BJ (cell line): ENCODE data around the gene RIPK3. TPM values are rescaled to one million over a fixed set of nuclear protein-coding genes. Genes with fewer than 3 reads are reported as not detected.

ENCODE experiments used
- CTCF ChIA-PET: fragments of 350-600 bp; formaldehyde crosslinking; extraction: SDS; loops from one replicate; lab custom pipeline; 2021; ENCODE audit warnings: antibody characterized with exemption, inconsistent platforms; lab: Yijun Ruan, JAX
- POLR2A ChIA-PET: fragments of 300-600 bp; sonication (Branson Sonifier 250); formaldehyde crosslinking; extraction: SDS; loops from one replicate; lab custom pipeline; 2021; ENCODE audit warnings: antibody characterized with exemption; lab: Charles Lee
- DNase-seq: peaks from one replicate; pipeline ENCODE4 v3.0.0-alpha.2; 2011; ENCODE audit warnings: low read depth
- H3K27me3 ChIP-seq: 2 replicates; pipeline ENCODE4 v1.6.0; 2011; ENCODE audit warnings: low read length; ENCODE audit not compliant: control insufficient read depth, insufficient read depth
- H3K36me3 ChIP-seq: 2 replicates; pipeline ENCODE4 v1.5.1; 2011; ENCODE audit warnings: low read length; ENCODE audit not compliant: control insufficient read depth, insufficient read depth
- H3K4me3 ChIP-seq: 2 replicates; pipeline ENCODE4 v1.5.1; 2011; ENCODE audit warnings: low read depth, mild to moderate bottlenecking, control low read depth, low read length
- CTCF ChIP-seq: IDR thresholded peaks from 2 replicates; pipeline ENCODE4 v1.5.1; 2011; ENCODE audit warnings: low read depth, mild to moderate bottlenecking, control low read depth, inconsistent platforms, low read length, moderate library complexity; ENCODE audit not compliant: insufficient read depth
- polyA plus RNA-seq: library from polyadenylated mRNA; depleted of rRNA; stranded (reverse); fragments of >200 nt; gene quantifications from 2 replicates; pipeline ENCODE4 v1.2.3, GENCODE V29; 2011; rRNA removed
- small RNA-seq: library from RNA; depleted of rRNA; stranded (forward); fragments of <200 nt; gene quantifications from one replicate; pipeline ENCODE3, GENCODE V24; 2012; ENCODE audit warnings: low replicate concordance, low read depth; ENCODE audit not compliant: insufficient read length

Gene RIPK3
- polyA plus RNA-seq, 1 experiment: 4.4 TPM

DNA sequence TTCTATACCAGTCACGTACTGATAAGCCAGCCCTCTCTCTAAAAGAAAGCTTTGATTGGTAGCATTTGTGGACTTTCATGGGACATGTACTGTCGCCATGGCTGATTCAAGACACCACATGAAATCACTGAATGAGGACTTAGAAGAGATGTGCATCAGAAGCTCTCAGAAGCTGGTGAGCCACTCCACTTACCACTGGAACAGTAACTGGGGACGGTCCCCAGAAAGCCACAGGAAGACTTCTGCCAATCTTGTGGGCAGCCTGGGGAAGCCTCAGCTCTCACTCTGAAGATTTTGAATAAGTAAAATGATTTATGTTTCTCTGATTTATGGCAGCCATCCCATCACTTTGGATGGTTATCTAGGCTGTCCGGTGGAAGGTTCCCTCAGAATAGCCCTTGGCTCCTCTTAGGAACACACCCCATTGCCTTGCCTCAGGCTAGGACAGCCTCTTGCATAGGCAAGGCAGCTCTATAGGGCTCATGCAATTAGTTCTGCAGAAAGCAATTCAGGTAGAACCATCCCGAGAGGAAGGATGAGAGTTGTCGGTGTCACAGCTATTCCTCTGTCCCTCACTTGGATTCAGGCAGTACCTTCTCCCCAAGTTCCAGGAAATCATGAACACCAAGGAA, 50.0 kb downstream of the RIPK3 start:
- CTCF ChIA-PET: interaction anchor here (0.7 to 3.9 kb wide), 6 partner anchors 11 to 201 kb away, joined by 3 to 16 read pairs (median 4); partner anchors contain the start of genes CIDEB, RABGGTA and TINF2
- DNase-seq: no peak
- peaks cover 7% of the 10 kb centered on the region; the same call in 1 of the 2 replicates for H3K36me3 ChIP-seq
- H3K4me3 ChIP-seq: no peak overlapping the region
- POLR2A ChIA-PET: no interaction called here
- no peaks in the 10 kb centered on the region for H3K27me3 ChIP-seq
- no peak for TF ChIP-seq CTCF

GRCh38 chr14:24286996-24287395, 52.8 kb downstream of the RIPK3 start:
- TF ChIP-seq CTCF: no peak
- DNase-seq: no peak
- Histone ChIP-seq H3K36me3 (peaks cover 3% of the 10 kb centered on the region; the same call in 1 of the 2 replicates), H3K4me3 (no peak overlapping the region), H3K27me3 (no peaks in the 10 kb centered on the region)
- ChIA-PET CTCF (interaction anchor here (0.8 to 9.7 kb wide), 3 partner anchors 10 to 44 kb away, joined by 3 to 47 read pairs (median 11); partner anchors contain the start of genes DHRS1, NOP9 and TINF2), POLR2A (no interaction called here)

Small RNA genes lying within 50 kb of the gene (small RNA-seq; reads per million reads assigned to genes)
- not detected for gene RF00026

Other genes with a start within 250 kb of the RIPK3 start
- 141 and 227 TPM in 2 replicates for gene PCK2, start 245.7 kb downstream of the RIPK3 start, polyA plus RNA-seq
- gene DCAF11, start 225.2 kb downstream of the RIPK3 start, polyA plus RNA-seq: 41.5 and 50.0 TPM in 2 replicates
- gene NRL, start 225.0 kb downstream of the RIPK3 start, polyA plus RNA-seq: 0.59 and 0.91 TPM in 2 replicates
- gene FITM1, start 209.3 kb downstream of the RIPK3 start, polyA plus RNA-seq: 0.10 and 0.23 TPM in 2 replicates
- 48.9 and 106 TPM in 2 replicates for gene PSME1, start 203.8 kb downstream of the RIPK3 start, polyA plus RNA-seq
- 6.9 and 13.3 TPM in 2 replicates for gene EMC9, start 198.4 kb downstream of the RIPK3 start, polyA plus RNA-seq
- 165 and 178 TPM in 2 replicates for gene PSME2, start 193.4 kb downstream of the RIPK3 start, polyA plus RNA-seq
- gene RNF31, start 192.5 kb downstream of the RIPK3 start, polyA plus RNA-seq: 8.2 and 12.4 TPM in 2 replicates
- gene IRF9, start 178.7 kb downstream of the RIPK3 start, polyA plus RNA-seq: 84.8 and 107 TPM in 2 replicates
- gene REC8, start 167.9 kb downstream of the RIPK3 start, polyA plus RNA-seq: 2.7 and 5.5 TPM in 2 replicates
- 11.5 and 26.8 TPM in 2 replicates for gene IPO4, start 151.2 kb downstream of the RIPK3 start, polyA plus RNA-seq
- 50.5 and 59.2 TPM in 2 replicates for gene TM9SF1, start 144.6 kb downstream of the RIPK3 start, polyA plus RNA-seq
- not detected in 2 replicates for gene TSSK4, start 134.3 kb downstream of the RIPK3 start, polyA plus RNA-seq
- 36.3 and 52.1 TPM in 2 replicates for gene CHMP4A, start 126.5 kb downstream of the RIPK3 start, polyA plus RNA-seq
- gene MDP1, start 123.9 kb downstream of the RIPK3 start, polyA plus RNA-seq: 16.3 and 19.3 TPM in 2 replicates
- gene NEDD8, start 107.6 kb downstream of the RIPK3 start, polyA plus RNA-seq: 242 and 329 TPM in 2 replicates
- 103 and 116 TPM in 2 replicates for gene GMPR2, start 107.1 kb downstream of the RIPK3 start, polyA plus RNA-seq
- 37.2 and 41.7 TPM in 2 replicates for gene TINF2, start 97.4 kb downstream of the RIPK3 start, polyA plus RNA-seq
- 0.97 and 2.9 TPM in 2 replicates for gene TGM1, start 76.8 kb downstream of the RIPK3 start, polyA plus RNA-seq
- 23.2 and 52.5 TPM in 2 replicates for gene RABGGTA, start 68.4 kb downstream of the RIPK3 start, polyA plus RNA-seq
- 40.5 and 57.1 TPM in 2 replicates for gene DHRS1, start 40.2 kb downstream of the RIPK3 start, polyA plus RNA-seq
- gene NOP9, start 40.1 kb downstream of the RIPK3 start, polyA plus RNA-seq: 13.9 and 16.3 TPM in 2 replicates
- 0.63 and 0.98 TPM in 2 replicates for gene CIDEB, start 32.0 kb downstream of the RIPK3 start, polyA plus RNA-seq
- 0.98 and 1.6 TPM in 2 replicates for gene LTB4R2, start 29.9 kb downstream of the RIPK3 start, polyA plus RNA-seq
- 2.5 and 2.6 TPM in 2 replicates for gene LTB4R, start 28.5 kb downstream of the RIPK3 start, polyA plus RNA-seq
- gene ADCY4, start 4.9 kb downstream of the RIPK3 start, polyA plus RNA-seq: 4.1 and 6.8 TPM in 2 replicates
- gene NFATC4, start 28.2 kb upstream of the RIPK3 start, polyA plus RNA-seq: 95.8 and 151 TPM in 2 replicates
- gene NYNRIN, start 59.0 kb upstream of the RIPK3 start, polyA plus RNA-seq: 7.2 and 10.1 TPM in 2 replicates
- 6.7 and 8.6 TPM in 2 replicates for gene CBLN3, start 89.7 kb upstream of the RIPK3 start, polyA plus RNA-seq
- 18.9 and 19.7 TPM in 2 replicates for gene KHNYN, start 90.0 kb upstream of the RIPK3 start, polyA plus RNA-seq
- gene SDR39U1, start 102.8 kb upstream of the RIPK3 start, polyA plus RNA-seq: 28.9 and 43.4 TPM in 2 replicates
- gene CMA1, start 168.3 kb upstream of the RIPK3 start, polyA plus RNA-seq: not detected in 2 replicates
- not detected in 2 replicates for gene CTSG, start 236.3 kb upstream of the RIPK3 start, polyA plus RNA-seq